HG02610 (cell line): ENCODE data around the gene SLC17A1.
A peak's percentile ranks its signal among the peaks of the same experiment; 100 is the strongest.

Experiments used
- ATAC-seq: cut with Tn5 transposase; IDR thresholded peaks from one replicate; pipeline ENCODE4 v1.9.1; 2021; ENCODE audit warnings: mild to moderate bottlenecking, moderate library complexity; ENCODE audit not compliant: unreplicated experiment

Gene SLC17A1

GRCh38 chr6:25831532-25832306, at the start of gene SLC17A1:
Gene SLC17A1, minus strand, starts transcription at chr6:25832052. Its CDS starts 1,495 bp downstream, at chr6:25830557.
- no peak for ATAC-seq

GRCh38 chr6:25880601-25881000, 48.7 kb upstream of the SLC17A1 start:
- no peak for ATAC-seq

GRCh38 chr6:25878721-25879322, 47.0 kb upstream of the SLC17A1 start:
- no peak for ATAC-seq

- ATAC-seq = no peak
Observed at GRCh38 chr6:25875926-25876602, 44.2 kb upstream of the SLC17A1 start.

GRCh38 chr6:25875563-25875905, 43.7 kb upstream of the SLC17A1 start:
- no peak for ATAC-seq

- no peak for ATAC-seq
Observed at GRCh38 chr6:25874822-25875562, 43.1 kb upstream of the SLC17A1 start.

GRCh38 chr6:25874118-25874517, 42.3 kb upstream of the SLC17A1 start, which contains the start of gene SLC17A3:
Gene SLC17A3, minus strand, starts transcription at chr6:25874243. Its CDS starts 5,856 bp downstream, at chr6:25868387.
- no peak for ATAC-seq

GRCh38 chr6:25872814-25873213, 41.0 kb upstream of the SLC17A1 start:
- ATAC-seq = no peak

GRCh38 chr6:25869840-25870239, 38.0 kb upstream of the SLC17A1 start:
- ATAC-seq = no peak

- ATAC-seq = no peak
Observed at GRCh38 chr6:25868436-25869183, 36.8 kb upstream of the SLC17A1 start.

GRCh38 chr6:25866011-25866410, 34.2 kb upstream of the SLC17A1 start:
- ATAC-seq = no peak

- ATAC-seq = no peak
Observed at GRCh38 chr6:25863360-25863759, 31.5 kb upstream of the SLC17A1 start.

GRCh38 chr6:25862199-25862598, 30.3 kb upstream of the SLC17A1 start:
- ATAC-seq = no peak

- no peak for ATAC-seq
Observed at GRCh38 chr6:25852756-25853155, 20.9 kb upstream of the SLC17A1 start.

GRCh38 chr6:25851961-25852360, 20.1 kb upstream of the SLC17A1 start:
- ATAC-seq = no peak

GRCh38 chr6:25844518-25844917, 12.7 kb upstream of the SLC17A1 start:
- ATAC-seq = no peak

- ATAC-seq = peak; percentile 67
Observed at GRCh38 chr6:25842526-25842925, 10.7 kb upstream of the SLC17A1 start.

- no peak for ATAC-seq
Observed at GRCh38 chr6:25835442-25836283, 3.8 kb upstream of the SLC17A1 start.

GRCh38 chr6:25834950-25835349, 3.1 kb upstream of the SLC17A1 start:
- ATAC-seq = no peak

GRCh38 chr6:25833136-25833535, 1.3 kb upstream of the SLC17A1 start:
- ATAC-seq = no peak
